GM21717 (cell line): ENCODE data around the gene COL21A1.

Experiments
- ATAC-seq: cut with Tn5 transposase; IDR thresholded peaks from one replicate; pipeline ENCODE4 v1.9.1; 2021; ENCODE audit warnings: mild to moderate bottlenecking, moderate library complexity; ENCODE audit not compliant: unreplicated experiment

The COL21A1 gene

GRCh38 chr6:56199956-56200355 lies 47.4 kb downstream of the COL21A1 start:
- ATAC-seq: no peak

GRCh38 chr6:56193846-56194245 lies 53.5 kb downstream of the COL21A1 start:
- ATAC-seq: no peak

DNA sequence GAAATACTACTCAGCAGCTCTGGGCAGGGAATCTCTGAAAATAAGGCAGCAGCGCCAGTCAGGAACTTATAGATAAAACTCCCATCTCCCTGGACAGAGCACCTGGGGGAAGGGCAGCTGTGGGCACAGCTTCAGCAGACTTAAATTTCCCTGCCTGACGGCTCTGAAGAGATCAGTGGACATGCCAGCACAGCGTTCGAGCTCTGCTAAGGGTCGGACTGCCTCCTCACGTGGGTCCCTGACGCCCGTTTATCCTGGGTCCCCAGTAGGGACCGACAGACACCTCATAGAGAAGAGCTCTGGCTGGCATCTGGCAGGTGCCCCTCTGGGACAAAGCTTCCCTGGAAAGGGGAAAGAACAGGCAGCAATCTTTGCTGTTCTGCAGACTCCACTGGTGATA lies 59.0 kb downstream of the COL21A1 start:
- no peak for ATAC-seq

DNA sequence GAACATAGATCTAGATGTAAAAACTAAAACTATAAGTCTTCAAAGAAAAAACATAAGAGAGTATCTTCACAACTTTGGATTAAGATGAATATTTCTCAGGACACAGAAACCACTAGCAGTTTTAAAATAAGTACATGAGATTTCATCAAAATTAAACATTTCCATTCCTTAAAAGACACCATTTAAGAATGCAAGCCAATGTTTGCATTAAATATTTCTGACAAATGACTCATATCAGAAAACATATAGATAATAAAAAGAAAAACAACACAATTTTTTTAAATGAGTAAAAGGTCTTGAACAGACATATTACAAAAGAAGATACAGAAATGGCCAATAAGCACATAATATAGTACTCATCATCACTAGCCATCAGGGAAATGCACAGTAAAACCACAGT lies 59.7 kb downstream of the COL21A1 start:
- ATAC-seq: no peak

- no peak for ATAC-seq
Observed at GRCh38 chr6:56176741-56177140, 70.6 kb downstream of the COL21A1 start.

DNA sequence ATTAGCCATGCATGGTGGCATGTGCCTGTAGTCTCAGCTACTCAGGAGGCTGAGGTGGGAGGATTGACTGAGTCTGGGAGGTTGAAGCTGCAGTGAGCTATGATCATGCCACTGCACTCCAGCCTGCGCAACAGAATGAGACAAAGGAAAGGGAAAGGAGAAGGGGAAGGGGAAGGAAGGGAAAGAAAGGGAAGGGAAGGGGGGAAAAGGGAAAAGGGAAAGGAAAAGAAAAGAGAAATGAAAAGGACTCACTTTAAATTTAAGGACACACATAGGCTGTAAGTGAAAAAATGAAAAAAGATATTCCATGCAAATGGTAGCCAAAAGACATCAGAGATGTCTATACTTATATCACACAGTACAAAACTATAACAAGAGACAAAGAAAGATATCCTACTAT lies 74.2 kb downstream of the COL21A1 start:
- ATAC-seq: no peak

DNA sequence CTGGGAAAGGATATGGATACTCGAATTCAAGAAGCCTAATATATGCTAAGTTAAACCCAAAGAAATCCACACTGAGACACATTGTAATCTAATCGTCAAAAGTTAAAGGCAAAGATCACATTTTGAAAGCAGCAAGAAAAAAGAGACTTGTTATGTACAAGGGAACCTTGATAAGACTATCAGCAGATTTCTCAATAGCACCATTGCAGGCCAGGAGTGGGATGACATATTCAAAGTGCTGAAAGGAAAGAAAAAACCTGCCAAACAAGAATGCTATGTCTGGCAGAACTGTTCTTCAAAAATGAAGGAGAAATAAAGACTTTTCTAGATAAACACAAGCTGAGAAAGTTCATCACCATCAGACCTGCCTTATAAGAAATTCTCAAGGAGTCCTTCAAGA lies 75.2 kb downstream of the COL21A1 start:
- ATAC-seq: no peak

- ATAC-seq: no peak
Observed at GRCh38 chr6:56169366-56169765, 78.0 kb downstream of the COL21A1 start.

GRCh38 chr6:56168596-56168995 lies 78.8 kb downstream of the COL21A1 start:
- ATAC-seq: no peak

- no peak for ATAC-seq
Observed at GRCh38 chr6:56162081-56162480, 85.3 kb downstream of the COL21A1 start.

DNA sequence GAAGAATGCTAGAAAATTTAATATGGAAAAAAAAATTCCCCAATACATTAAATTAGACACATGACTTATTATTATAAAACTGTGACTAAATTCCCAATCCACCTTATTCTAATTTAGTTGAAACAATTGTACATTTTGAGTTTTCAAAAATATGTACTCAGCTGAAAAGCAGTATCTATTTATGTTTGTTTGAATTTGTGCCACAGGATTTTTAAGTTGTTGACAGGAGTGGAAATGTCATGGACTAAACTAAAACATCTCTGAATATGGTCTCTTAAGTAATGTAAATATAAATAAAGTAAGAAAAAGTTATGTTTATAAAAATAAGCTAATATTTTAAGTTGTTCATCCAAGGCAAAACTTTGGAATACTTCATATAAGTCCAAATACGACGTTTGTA lies 86.9 kb downstream of the COL21A1 start:
- no peak for ATAC-seq

DNA sequence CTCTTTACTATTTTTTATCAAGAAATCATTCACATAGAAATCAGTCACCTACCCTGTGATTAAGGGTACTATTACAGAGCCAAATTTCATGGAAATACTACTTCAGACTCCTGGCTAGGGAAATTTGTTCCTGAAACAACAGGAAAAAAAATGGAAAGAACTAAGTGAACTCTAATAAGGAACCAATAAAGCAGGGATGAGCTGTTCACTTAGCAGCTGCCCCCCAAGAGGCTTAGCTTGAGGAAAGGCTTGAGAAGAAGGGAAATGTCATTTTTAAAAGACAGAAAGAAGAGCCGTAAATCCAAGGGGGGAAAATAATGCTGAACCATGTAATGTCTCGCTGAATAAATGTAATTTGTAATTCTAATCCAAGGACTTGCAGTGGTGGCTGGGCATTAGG lies 88.8 kb downstream of the COL21A1 start:
- ATAC-seq: no peak

DNA sequence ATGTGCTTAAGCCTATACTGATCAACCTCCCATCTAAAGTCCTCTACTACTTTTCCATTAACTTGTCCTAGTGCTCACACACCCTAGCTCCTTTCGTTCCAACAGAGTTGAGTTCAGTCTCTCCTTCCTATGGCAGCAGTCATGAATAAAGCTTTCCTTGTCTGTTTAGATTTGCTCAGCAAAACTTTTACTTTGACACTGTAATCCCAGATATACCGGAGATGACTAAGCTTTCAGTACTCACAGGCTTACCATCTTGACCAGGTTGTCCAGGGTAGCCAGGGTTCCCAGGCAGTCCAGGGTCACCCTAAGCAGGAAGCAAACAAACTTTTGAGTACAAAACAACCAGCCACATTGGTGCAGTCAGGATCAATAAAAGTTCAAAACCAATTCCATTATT lies 90.7 kb downstream of the COL21A1 start:
- no peak for ATAC-seq

- no peak for ATAC-seq
Observed at GRCh38 chr6:56155634-56156141, 91.7 kb downstream of the COL21A1 start.

GRCh38 chr6:56154076-56154475 lies 93.3 kb downstream of the COL21A1 start:
- no peak for ATAC-seq

DNA sequence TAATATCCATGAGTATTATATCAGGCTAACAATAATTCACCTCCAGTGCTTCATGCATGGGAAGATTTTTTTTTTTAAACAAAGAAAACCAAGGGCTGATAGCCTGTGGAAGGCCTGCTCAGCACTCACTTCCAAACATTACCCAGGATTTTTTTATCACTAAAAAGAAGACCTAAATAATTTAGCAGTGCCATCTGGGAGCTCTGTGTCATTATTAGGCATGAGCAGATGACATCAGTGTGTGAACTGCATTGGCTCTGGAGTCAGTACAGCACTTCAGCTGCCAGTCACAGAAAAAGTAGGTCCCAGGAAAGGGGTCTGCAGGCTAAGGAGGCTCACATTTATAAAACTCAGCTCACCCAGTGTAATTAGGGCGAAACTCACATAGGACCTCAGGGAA lies 94.8 kb downstream of the COL21A1 start:
- no peak for ATAC-seq

DNA sequence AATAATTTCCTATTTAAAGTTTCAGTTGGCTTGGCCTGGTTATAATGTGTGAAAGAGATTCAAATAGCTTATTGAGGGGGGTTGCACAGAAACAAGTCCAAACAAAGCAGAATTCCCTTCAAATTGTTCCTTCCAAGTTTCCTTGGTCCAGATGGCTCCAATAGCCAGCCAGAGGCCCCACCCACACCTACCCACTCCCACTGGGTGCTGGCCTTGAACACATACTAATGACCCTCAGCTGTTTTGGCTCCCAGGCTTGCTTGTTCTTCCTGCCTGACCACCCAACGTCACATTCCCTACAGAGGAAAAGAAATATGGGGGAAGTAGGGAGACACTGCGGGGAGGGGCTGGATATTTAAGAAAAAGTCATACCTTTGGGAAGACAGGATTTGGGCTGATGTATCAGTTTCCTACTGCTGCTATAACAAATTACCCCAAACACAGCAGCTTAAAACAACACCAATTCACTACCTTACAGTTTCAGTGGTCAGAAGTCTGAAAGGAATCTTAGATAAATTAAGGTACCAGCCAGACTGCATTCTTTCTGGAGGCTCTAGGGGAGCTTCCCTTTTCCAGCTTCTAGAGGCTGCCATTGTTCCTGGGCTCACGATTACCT lies 95.7 kb downstream of the COL21A1 start:
- ATAC-seq: no peak

DNA sequence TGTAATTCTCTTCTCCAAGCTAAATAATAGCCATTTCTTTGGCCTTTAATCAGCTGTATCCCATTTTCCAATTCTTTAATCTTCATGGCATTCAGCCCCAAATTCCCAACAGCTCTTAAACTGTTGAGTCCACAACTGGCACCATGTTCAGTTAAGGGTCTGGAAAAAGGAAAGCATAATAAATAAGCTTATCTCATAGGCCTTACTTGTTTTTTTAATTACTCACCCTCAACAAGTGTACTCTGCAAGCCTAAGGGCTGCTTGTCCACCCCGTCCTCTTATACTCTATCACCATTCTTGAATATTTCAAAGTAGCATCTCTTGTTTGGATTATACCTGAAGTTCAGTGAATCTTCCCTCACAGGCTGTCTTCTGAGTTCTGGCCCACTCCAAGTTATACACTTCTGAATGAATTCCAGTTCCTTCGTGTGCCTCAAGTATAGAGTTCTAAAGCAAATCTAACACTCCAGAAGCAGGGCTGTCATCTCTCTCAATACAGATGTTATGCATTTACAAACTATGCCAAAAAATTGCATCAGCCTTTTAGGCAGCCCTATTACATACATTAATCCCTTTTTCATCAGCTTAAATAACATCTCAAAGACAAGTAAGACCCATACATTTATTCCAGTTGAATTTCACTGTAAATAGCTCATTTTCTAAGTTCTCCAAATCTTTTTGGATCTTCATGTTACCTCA lies 98.7 kb downstream of the COL21A1 start:
- ATAC-seq: no peak

DNA sequence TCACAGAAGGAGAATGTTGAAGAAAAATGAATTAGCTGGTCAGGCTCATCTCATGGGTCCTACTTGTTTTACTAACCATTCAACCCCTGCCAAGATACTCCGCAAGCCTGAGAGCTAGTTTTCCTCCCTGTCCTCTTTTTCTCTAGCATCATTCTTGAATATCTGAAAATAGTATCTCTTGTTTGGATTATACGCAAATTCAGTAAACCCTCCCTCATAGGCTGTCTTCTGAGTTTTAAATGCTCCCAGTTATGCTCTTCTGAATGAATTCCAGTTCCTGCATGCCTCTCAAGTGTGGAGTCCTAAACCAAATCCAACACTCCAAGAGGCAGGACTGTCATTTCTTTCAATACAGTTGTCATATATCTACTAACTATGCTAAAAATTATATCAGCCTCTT lies 99.6 kb downstream of the COL21A1 start:
- no peak for ATAC-seq

DNA sequence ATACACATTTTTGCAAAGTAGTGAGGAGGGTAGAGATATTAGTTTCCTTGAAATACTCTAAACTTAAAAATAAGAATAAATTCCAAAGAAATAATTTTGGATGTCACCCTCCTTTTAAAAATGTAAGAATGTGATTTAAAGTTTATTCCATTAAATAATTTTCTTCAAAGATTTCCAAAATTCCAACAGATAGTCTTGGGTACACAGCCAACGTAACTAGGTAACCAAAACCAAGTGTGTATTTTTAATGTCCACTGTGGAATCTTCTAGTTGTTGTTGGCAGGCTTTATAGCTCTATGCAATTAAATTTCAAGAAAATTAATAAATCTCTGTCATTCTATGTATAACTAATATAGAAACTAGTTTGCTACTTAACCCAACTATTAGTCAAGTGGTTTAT lies 101.3 kb downstream of the COL21A1 start:
- ATAC-seq: no peak

DNA sequence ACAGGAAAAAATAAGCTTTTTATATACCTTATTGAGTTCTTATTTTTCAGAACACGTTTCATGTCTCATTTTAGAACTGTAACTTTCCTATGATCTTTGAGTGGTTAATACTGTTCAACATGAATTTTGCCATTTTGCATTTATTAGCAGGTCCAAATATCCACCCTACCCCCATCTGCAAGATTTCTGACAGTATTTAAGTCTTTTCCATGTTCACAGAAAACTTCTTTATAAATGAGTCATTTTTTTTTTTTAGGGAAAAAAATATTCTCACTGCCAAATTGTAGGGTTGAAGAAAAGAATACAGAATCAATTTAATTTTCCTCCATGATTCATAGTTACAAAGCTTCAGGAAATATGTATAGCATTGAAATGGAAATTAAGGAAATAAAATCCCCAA lies 101.8 kb downstream of the COL21A1 start:
- ATAC-seq: no peak

DNA sequence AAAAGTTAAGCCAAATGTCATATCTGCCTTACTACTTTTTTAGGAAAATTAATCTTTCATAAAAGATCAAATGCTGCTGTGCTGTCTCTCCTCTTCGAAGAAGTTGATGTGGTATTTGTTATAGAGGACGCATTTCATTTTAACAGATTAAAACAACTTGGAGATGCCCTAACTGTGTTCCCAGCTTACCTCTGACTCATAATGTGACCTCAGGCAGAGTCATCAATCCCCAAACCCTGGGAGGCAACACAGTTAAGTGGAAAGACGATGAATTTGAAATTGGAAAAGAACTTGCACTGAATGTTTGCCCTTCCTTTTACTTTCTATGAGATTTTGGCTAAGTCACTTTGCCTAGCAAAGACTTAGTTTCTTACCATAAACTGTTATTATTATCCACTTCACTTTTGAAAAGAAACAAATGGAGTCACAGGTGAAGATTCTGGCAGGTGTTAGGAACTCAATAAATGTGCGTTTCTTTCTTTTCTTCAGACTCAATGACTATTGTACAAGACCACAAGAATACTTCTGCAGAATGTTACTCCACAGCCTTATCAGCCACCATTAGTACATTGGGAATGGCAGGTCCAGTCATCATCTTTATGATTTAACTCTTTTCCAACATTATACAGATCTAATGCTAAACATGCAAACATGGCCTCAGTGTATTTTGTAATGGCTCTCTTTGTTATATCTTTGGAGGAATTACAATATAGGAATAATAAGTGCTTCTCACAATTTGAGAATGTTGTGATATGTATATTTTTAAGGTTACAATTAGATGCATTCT lies 102.6 kb downstream of the COL21A1 start:
- ATAC-seq: no peak
